NCI-H526 treated with DMSO at 0.1 percent for 48 hours (cell line): ENCODE data around the gene KLF2.
"Not testable (repeated sequence)": the region's sequence is repeated elsewhere in the genome, so short reads cannot be mapped to it uniquely, and the experiment has no call there.

Experiments
- DNase-seq: peaks from one replicate; lab custom pipeline; 2025; lab: John Stamatoyannopoulos, UW

The KLF2 gene

GRCh38 chr19:16324384-16325160 is at the start of gene KLF2:
Gene KLF2 (plus strand): TSS chr19:16324826. CDS start chr19:16324924, 98 bp downstream.
- DNase-seq, result no peak

- no peak for DNase-seq
These were observed 44.3 kb upstream of the KLF2 start for GRCh38 chr19:16280306-16280705.

- DNase-seq, result no peak
These were observed 42.9 kb upstream of the KLF2 start for GRCh38 chr19:16281743-16282142.

GRCh38 chr19:16283210-16284061 is 41.2 kb upstream of the KLF2 start:
- DNase-seq, result no peak

GRCh38 chr19:16284505-16284904 is 40.1 kb upstream of the KLF2 start:
- DNase-seq, result no peak

GRCh38 chr19:16285079-16285478 is 39.5 kb upstream of the KLF2 start:
- DNase-seq, result not testable (repeated sequence)

- DNase-seq, result no peak
These were observed 38.7 kb upstream of the KLF2 start for GRCh38 chr19:16285769-16286498.

- no peak for DNase-seq
These were observed 36.1 kb upstream of the KLF2 start for GRCh38 chr19:16288544-16288943.

GRCh38 chr19:16289594-16289993 is 35.0 kb upstream of the KLF2 start:
- no peak for DNase-seq

GRCh38 chr19:16290692-16291091 is 33.9 kb upstream of the KLF2 start:
- DNase-seq, result no peak

- no peak for DNase-seq
These were observed 31.2 kb upstream of the KLF2 start for GRCh38 chr19:16293118-16294091.

GRCh38 chr19:16295057-16295456 is 29.6 kb upstream of the KLF2 start:
- no peak for DNase-seq

- no peak for DNase-seq
These were observed 27.9 kb upstream of the KLF2 start for GRCh38 chr19:16296713-16297112.

- no peak for DNase-seq
These were observed 26.9 kb upstream of the KLF2 start for GRCh38 chr19:16297575-16298178.

GRCh38 chr19:16298334-16298733 is 26.3 kb upstream of the KLF2 start:
- no peak for DNase-seq

GRCh38 chr19:16301999-16302694 is 22.5 kb upstream of the KLF2 start:
- DNase-seq, result no peak

- DNase-seq, result no peak
These were observed 20.9 kb upstream of the KLF2 start for GRCh38 chr19:16303755-16304154.

- not testable (repeated sequence) for DNase-seq
These were observed 20.1 kb upstream of the KLF2 start for GRCh38 chr19:16304511-16304910.

GRCh38 chr19:16305060-16305459 is 19.6 kb upstream of the KLF2 start:
- not testable (repeated sequence) for DNase-seq

- DNase-seq, result no peak
These were observed 17.8 kb upstream of the KLF2 start for GRCh38 chr19:16306728-16307402.
